ENCODE measurements around the gene CALHM3. TPM values are rescaled to one million over a fixed set of nuclear protein-coding genes. Genes with fewer than 3 reads are reported as not detected.

CALHM3 gene
- total and polyA plus RNA-seq, 2 donors (not counting 3 experiments of a cell fraction or from before 2014, with no cell fraction given) = not detected

- Histone ChIP-seq H3K36me3 (ENCODE audit: control insufficient read depth in 2 of 2, extremely low read depth in 1 of 2, insufficient read depth in 2 of 2, low read length in 2 of 2) (no peaks in the 10 kb centered on the region), H3K79me2 (ENCODE audit: control insufficient read depth, insufficient read depth, low read length) (no peaks in the 10 kb centered on the region), H3K9me1 (replicated peaks; ENCODE audit: control insufficient read depth, extremely low read depth, insufficient read depth, low read length) (no peaks in the 10 kb centered on the region), H4K20me1 (replicated peaks; ENCODE audit: control insufficient read depth, extremely low read depth, insufficient read depth, low read length) (no peaks in the 10 kb centered on the region), H3K27me3 (ENCODE audit: control insufficient read depth in 2 of 2, insufficient read depth in 2 of 2, low read length in 2 of 2) (peaks cover 0 to 6% of the 10 kb centered on the region in 2 experiments), H3K4me2 (ENCODE audit: insufficient read depth, low read length) (no peak overlapping the region), H3K27ac (ENCODE audit: insufficient read depth, low read depth, low read length) (no peak overlapping the region), H3K4me1 (ENCODE audit: control insufficient read depth, extremely low read depth, insufficient read depth, low read length) (peaks cover 10% of the 10 kb centered on the region), H2AFZ (ENCODE audit: low read depth, low read length) (no peak overlapping the region), H3K9ac (replicated peaks; ENCODE audit: extremely low read depth, insufficient read depth, low read length) (no peak overlapping the region), H3K4me3 (replicated peaks in 1 of 3; ENCODE audit: insufficient read depth in 1 of 3, low read depth in 1 of 3, low read length in 3 of 3) (no peak overlapping the region), H3K9me3 (replicated peaks; ENCODE audit: control insufficient read depth, insufficient read depth, low read length) (no peaks in the 10 kb centered on the region)
- DNase-seq (ENCODE audit: low read depth, low spot score) = no peak
- intact Hi-C loops (cut with micrococcal nuclease) = no loop called here
- no TSS peak for BruUV-seq (replicated peaks)
- no peak for FAIRE-seq
- dilution Hi-C loops (cut with MboI; ENCODE audit: extremely low pct_ligation_motif_present, low sequenced_read_pairs) = no loop called here
- TF ChIP-seq FOS (IDR thresholded peaks at IDR 0.05; ENCODE audit: borderline replicate concordance, insufficient read depth, low read length) = no peak
- TF ChIP-seq EZH2 (IDR thresholded peaks at IDR 0.05; ENCODE audit: borderline replicate concordance, low read depth, low read length, severe bottlenecking) = no peak
- CTCF ChIA-PET = interaction anchor here (1.0 to 1.2 kb wide), 2 partner anchors 35 to 178 kb away, joined by 3 to 6 read pairs; no protein-coding TSS in a partner anchor
- POLR2A ChIA-PET = interaction anchor here (0.6 kb wide), 1 partner anchor 8 kb away, joined by 10 read pairs; no protein-coding TSS in a partner anchor
Measured at GRCh38 chr10:103507235-103508191, 28.5 kb upstream of the CALHM3 start.

- intact Hi-C loops (cut with micrococcal nuclease) = no loop called here
- CTCF ChIA-PET = interaction anchor here (1.1 to 1.8 kb wide), 2 partner anchors 11 to 41 kb away, joined by 3 to 5 read pairs; no protein-coding TSS in a partner anchor
Measured at GRCh38 chr10:103506061-103506460, 27.0 kb upstream of the CALHM3 start.

More at GRCh38 chr10:103506061-103506460, 27.0 kb upstream of the CALHM3 start:
- no peak for FAIRE-seq
- no TSS peak for BruUV-seq (replicated peaks)
- no peaks in the 10 kb centered on the region for H4K20me1 ChIP-seq (replicated peaks; ENCODE audit: control insufficient read depth, extremely low read depth, insufficient read depth, low read length)
- POLR2A ChIA-PET = no interaction called here
- H3K4me2 ChIP-seq (ENCODE audit: insufficient read depth, low read length) = no peak overlapping the region
- H3K4me1 ChIP-seq (ENCODE audit: control insufficient read depth, extremely low read depth, insufficient read depth, low read length) = peaks cover 10% of the 10 kb centered on the region
- no peaks in the 10 kb centered on the region for H3K36me3 ChIP-seq (ENCODE audit: control insufficient read depth in 2 of 2, extremely low read depth in 1 of 2, insufficient read depth in 2 of 2, low read length in 2 of 2)
- DNase-seq (ENCODE audit: low read depth, low spot score) = no peak
- H3K79me2 ChIP-seq (ENCODE audit: control insufficient read depth, insufficient read depth, low read length) = no peaks in the 10 kb centered on the region
- H2AFZ ChIP-seq (ENCODE audit: low read depth, low read length) = no peak overlapping the region
- peaks cover 0 to 8% of the 10 kb centered on the region in 2 experiments for H3K27me3 ChIP-seq (ENCODE audit: control insufficient read depth in 2 of 2, insufficient read depth in 2 of 2, low read length in 2 of 2)
- H3K9me1 ChIP-seq (replicated peaks; ENCODE audit: control insufficient read depth, extremely low read depth, insufficient read depth, low read length) = no peaks in the 10 kb centered on the region
- no peak overlapping the region for H3K9ac ChIP-seq (replicated peaks; ENCODE audit: extremely low read depth, insufficient read depth, low read length)
- H3K9me3 ChIP-seq (replicated peaks; ENCODE audit: control insufficient read depth, insufficient read depth, low read length) = no peaks in the 10 kb centered on the region
- H3K4me3 ChIP-seq (replicated peaks in 1 of 3; ENCODE audit: insufficient read depth in 1 of 3, low read depth in 1 of 3, low read length in 3 of 3) = no peak overlapping the region
- dilution Hi-C loops (cut with MboI; ENCODE audit: extremely low pct_ligation_motif_present, low sequenced_read_pairs) = no loop called here
- H3K27ac ChIP-seq (ENCODE audit: insufficient read depth, low read depth, low read length) = no peak overlapping the region
- TF ChIP-seq GATA2 (IDR thresholded peaks at IDR 0.05; ENCODE audit: insufficient read depth, insufficient read length, low read depth, low read length) (no peak), POLR2AphosphoS5 (IDR thresholded peaks at IDR 0.05; ENCODE audit: insufficient read depth, low read depth, low read length) (no peak), EZH2 (IDR thresholded peaks at IDR 0.05; ENCODE audit: borderline replicate concordance, low read depth, low read length, severe bottlenecking) (no peak), MYC (IDR thresholded peaks at IDR 0.05; ENCODE audit: low read depth, low read length) (no peak), JUN (IDR thresholded peaks at IDR 0.05; ENCODE audit: borderline replicate concordance, insufficient read depth, insufficient read length, low read depth) (no peak), CTCF (IDR thresholded peaks at IDR 0.05; ENCODE audit: extremely low read depth in 1 of 2, insufficient read depth in 1 of 2, low read depth in 1 of 2, low read length in 2 of 2) (no peak), POLR2A (IDR thresholded peaks at IDR 0.05; ENCODE audit: low read depth, low read length) (no peak), FOS (IDR thresholded peaks at IDR 0.05; ENCODE audit: borderline replicate concordance, insufficient read depth, low read length) (no peak)
- TF ChIP-seq, protein P1, sequence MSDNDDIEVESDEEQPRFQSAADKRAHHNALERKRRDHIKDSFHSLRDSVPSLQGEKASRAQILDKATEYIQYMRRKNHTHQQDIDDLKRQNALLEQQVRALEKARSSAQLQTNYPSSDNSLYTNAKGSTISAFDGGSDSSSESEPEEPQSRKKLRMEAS (IDR thresholded peaks at IDR 0.05; ENCODE audit: insufficient read depth, insufficient read length) = no peak
